HS-5 (cell line): ENCODE results near the gene CCL23.
"Not testable (repeated sequence)": the region's sequence is repeated elsewhere in the genome, so short reads cannot be mapped to it uniquely, and the experiment has no call there.

ENCODE experiments used
- DNase-seq: peaks from one replicate; pipeline ENCODE4 v3.0.0-alpha.2; 2012; ENCODE audit warnings: low read depth

The CCL23 gene

GRCh38 chr17:36002631-36003030, 15.1 kb downstream of the CCL23 start:
- DNase-seq: no peak

DNA sequence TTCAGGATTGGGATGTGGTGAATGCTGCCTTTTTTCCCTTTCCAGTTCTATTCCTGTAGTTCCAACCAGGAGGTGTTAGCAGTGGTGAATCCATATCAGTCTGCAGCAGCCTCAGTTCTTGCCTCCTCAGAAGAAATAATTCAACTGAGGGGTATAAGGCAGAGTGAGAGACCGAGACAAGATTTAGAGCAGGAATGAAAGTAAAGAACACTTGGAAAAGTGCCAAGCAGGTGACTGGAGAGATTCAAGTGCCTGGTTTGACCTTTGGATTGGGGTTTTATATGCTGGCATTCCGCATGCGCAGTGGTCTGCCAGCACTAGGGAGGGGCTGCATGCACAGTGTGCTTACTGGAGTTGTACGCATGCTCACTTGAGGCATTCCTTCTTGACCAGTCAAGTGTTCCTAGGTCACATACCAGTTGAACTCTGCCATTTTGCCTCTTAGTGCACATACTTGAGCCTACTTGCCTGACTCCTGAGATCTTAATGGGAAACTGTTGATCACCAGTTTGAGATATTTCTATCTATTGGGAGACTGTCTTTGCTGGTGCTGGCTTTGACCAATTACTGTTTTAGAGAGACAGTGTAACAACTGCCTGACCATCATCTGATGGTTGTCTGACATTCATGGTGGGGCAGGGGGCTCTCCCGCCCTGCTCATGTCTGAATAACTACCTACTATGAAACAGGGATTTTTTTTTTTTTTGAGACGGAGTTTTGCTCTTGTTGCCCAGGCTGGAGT, 15.7 kb downstream of the CCL23 start:
- DNase-seq: no peak

- no peak for DNase-seq
Measured at GRCh38 chr17:36001110-36001771, 16.5 kb downstream of the CCL23 start, which contains the start of gene CCL15. TSS of gene CCL15 (minus strand) at chr17:36001553. CDS start at chr17:36001492, 61 bp downstream.

DNA sequence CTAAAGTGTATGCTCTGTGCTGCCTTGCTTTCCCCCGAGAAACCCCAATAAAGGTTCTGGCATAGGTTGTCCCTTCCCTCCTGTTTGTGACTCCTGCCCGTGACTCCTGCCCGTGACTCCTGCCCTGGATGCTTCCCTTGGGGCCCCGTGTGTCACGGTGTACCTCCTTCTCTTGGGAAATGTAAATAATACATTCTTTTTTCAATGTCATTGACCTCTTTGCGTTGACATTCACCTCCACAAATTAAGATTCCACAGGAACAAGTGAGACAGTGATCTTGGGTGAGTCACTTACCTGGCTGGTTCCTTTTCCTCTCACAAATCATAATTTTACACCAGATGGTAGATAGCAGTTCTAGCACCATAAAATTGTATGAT, 17.1 kb downstream of the CCL23 start:
- no peak for DNase-seq

- DNase-seq: no peak
Measured at GRCh38 chr17:35998756-35999155, 19.0 kb downstream of the CCL23 start.

DNA sequence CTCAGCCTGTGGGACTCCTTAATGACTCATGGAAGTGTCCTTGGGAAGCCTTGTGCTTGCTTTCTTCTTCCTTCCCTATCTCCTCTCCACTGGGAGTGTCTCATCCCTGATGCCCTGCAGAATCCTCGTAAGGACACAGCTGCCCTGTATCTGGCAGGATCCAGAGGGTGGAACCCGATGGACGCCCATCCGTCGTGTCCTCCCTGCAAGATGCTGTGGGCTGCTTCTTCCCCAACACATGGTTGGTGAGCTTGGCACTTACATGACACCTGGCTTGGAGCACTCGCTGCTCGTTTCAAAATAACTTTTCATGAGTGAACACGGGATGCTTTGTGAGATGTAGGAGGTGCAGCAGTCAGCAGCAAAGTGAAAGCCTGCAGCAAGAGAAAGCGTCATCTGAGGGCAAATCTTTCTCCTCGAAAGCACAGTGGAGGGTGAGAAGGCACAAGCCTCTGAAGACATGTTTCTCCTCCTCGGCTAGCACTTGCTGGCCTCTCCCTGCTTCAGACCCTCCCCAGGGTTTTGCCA, 19.7 kb downstream of the CCL23 start:
- DNase-seq: no peak

- not testable (repeated sequence) for DNase-seq
Measured at GRCh38 chr17:35995346-35995745, 22.4 kb downstream of the CCL23 start.

DNA sequence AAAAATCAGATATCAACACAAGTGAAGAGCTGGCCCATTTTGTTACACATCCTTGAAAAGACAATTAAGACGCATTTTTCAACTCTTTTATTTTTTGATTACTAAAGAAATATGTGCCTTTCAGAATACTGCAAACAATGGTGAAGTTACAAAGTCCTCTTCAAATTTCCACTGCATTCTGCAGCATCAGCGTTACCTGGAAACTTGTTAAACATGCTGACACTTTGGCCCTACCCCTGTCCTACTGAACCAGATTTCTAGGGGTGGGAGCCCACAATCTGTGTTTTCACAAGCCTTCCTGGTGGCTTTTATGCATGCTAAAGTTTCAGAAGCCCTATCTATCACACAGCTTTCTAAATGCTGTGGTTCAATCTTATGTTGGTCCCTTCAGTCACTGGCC, 26.7 kb downstream of the CCL23 start:
- no peak for DNase-seq

DNA sequence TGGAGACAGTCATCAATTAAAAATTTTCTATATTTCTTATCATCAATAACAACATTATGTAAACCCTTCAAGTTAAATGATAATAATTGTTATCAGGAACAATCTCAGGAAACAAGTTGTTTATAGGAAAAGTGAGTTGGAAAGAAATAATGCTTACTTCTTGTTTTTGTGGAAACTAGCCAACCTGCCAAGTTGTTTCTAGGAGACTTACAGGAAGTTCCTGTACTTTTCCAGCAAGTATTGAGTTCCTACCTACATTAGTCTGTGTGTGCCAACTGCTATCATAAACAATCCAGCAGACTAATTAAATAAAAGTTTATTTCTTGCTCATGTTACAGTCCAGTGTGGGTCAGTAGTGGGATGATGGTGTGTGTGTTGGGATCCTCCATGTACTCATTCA, 29.6 kb downstream of the CCL23 start:
- DNase-seq: no peak

- no peak for DNase-seq
Measured at GRCh38 chr17:35986643-35987042, 31.1 kb downstream of the CCL23 start, which contains the start of gene CCL14. TSS of gene CCL14 (minus strand) at chr17:35986729. CDS start at chr17:35986649, 80 bp downstream.

- no peak for DNase-seq
Measured at GRCh38 chr17:35984140-35984539, 33.6 kb downstream of the CCL23 start.

DNA sequence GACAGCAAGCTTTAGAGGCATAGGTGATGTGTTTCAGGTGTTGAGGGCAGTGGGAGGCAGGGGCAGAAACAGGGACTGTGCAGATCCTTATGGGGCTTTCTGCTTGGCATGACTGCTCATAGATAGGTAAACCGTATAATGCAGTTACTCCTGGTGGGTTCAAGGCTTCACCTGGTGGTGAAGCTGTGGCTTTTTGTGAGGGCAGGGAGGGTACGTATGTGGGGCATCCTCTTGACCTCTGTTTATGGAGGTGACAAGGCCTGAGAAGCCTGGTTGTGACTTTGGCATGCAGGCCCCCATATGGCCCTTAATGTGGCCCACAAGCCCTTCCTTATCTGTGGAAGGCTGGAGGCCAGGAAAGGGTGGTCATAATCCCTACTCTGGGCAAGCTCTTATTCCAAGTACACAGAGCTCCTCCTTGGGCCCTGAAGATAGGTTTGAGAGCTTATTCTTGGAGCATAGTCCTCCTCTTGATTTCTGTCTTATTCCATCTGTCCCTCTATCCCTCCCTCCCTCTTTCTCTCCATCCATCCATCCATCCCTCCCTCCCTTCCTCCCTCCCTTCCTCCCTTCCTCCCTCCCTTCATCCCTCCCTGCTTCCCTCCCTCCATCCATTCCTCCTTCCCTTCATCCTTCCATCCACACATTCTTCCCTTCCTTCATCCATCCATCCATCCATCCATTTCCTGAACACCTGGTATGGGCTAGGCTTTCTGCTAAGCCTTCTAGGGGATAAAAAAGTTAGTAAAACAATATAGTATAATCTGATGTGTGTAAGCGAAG, 35.2 kb downstream of the CCL23 start:
- DNase-seq: no peak

DNA sequence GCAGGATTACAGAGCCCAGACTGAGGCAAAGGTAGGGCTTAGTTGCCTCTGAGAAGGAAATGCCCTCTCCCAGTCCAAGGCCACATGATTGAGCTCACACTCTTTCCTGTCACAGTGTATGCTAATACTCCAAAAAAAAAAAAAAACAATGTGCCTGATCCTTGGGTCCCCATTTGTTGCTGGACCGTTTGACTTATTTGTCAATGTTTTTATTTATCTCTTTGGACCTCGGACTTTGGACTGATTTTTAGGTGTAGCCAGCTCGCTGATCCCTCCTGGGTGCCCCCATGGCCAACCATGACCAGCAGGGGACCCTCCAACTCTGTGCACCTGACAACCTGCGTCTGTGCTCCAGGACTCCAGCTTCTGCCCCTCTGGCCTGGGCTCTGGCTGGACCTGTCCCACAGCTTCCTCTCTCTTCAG, 35.9 kb downstream of the CCL23 start:
- DNase-seq: no peak

DNA sequence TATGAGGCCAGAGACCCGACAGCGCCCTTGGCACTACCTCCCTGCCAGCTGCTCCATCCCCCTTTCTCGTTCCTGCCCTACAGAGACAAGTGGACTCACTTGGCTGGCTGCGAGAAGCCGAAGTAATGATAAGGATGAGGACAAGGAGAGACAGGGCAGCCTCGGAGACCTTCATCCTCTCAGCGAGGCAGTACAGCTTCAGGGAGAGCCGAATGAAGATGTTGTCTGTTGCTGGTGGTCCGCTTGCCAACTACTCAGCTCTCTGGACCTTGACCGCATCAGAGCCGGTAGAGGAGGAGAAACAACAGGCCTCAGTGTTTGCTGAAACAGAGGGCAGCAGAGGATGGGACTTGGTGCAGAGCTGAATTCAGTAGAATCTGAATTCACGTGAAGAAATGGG, 36.5 kb downstream of the CCL23 start, which contains the start of gene CCL16:
Gene CCL16, minus strand, starts transcription at position 252 of the 400 bp plus-strand sequence. Its CDS starts 77 bp downstream, at position 175.
- DNase-seq: no peak

DNA sequence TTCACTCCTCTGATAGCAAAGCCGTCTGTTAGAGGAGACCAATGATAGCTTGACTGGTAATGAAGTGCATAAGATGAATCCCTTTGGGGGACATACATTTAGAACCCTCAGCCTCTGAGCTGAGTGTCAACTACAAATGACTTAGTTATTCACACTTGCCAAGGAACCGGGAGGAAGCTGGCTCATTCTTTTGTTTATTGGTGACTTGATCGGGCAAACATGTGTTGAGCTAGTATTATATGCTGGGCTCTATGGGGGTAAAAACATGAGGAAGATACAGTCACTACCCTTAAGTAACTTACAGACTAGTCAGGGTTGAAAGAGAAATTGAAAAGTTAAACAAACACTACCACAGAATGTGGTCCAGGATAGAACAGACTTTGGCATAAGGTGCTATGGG, 39.4 kb downstream of the CCL23 start:
- DNase-seq: no peak

DNA sequence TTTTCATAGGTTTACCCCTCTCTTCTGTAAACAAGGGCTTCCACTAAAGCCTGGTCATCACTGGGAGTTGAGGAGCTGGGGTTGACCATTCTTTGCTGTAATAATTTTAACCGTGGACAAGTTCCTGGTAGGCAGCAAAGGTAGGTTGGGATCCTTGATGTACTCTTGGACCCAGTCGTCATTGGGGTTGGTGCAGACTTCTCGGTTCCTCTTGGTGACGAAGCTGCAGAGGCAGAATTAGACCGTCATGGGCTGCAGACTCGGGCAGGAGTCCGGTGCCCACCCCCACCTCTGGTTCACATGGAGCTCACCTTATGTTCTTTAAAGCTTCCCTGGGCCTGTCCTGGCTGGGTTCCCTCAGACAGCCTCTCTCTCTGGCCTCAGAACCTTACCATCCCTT, 40.3 kb downstream of the CCL23 start:
- DNase-seq: no peak

- no peak for DNase-seq
Measured at GRCh38 chr17:35973333-35974260, 44.2 kb downstream of the CCL23 start.

GRCh38 chr17:35972945-35973332, 44.8 kb downstream of the CCL23 start:
- no peak for DNase-seq

DNA sequence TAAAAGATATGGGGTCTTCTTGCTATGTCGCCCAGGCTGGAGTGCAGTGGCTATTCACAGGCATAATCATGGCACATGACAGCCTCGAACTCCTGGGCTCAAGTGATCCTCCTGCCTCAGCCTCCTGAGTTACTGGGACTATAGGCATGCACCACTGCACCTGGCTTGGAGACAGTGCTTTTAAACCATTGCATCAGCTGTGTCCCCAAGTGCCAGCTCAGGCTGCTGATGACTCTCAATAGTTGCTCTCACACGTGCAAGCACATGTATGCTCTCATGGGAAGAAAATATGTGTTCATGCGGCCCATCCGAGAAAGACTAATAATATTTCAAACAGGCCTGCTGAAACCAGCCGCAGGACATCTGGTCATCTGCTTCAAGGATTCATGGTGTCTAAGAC, 45.2 kb downstream of the CCL23 start:
- DNase-seq: no peak

- no peak for DNase-seq
Measured at GRCh38 chr17:35972066-35972465, 45.7 kb downstream of the CCL23 start.
